MCF 10A (cell line): ENCODE measurements around the gene PCYT2. TPM values are rescaled to one million over a fixed set of nuclear protein-coding genes. Genes with fewer than 3 reads are reported as not detected.

ENCODE experiments used
- BruUV-seq: library from RNA; stranded (reverse); fragments of 400-500 nt; replicated peaks from 2 replicates; lab custom pipeline; 2021; lab: Mats Ljungman, UMichigan
- CTCF ChIA-PET: fragments of 300-600 bp; sonication (Branson Sonifier 250); formaldehyde crosslinking; extraction: SDS; loops from one replicate; lab custom pipeline; 2021; ENCODE audit warnings: antibody characterized with exemption, inconsistent platforms; lab: Yijun Ruan, JAX
- POLR2A ChIA-PET: fragments of 300-600, 350-650 bp; sonication (Branson Sonifier 250); formaldehyde crosslinking; extraction: SDS; loops from one replicate; lab custom pipeline; 2020; ENCODE audit warnings: antibody characterized with exemption, inconsistent platforms; lab: Yijun Ruan, JAX
- DNase-seq: peaks from one replicate; pipeline ENCODE4 v3.0.0-alpha.2; 2018; ENCODE audit not compliant: unreplicated experiment
- H3K27ac Mint-ChIP-seq: one replicate; pipeline ENCODE4 v1.8.0; 2022; ENCODE audit warnings: mild to moderate bottlenecking, low read depth, mixed read lengths; ENCODE audit not compliant: unreplicated experiment
- H3K27me3 Mint-ChIP-seq: one replicate; pipeline ENCODE4 v1.8.0; 2022; ENCODE audit warnings: mixed read lengths; ENCODE audit not compliant: insufficient read depth, unreplicated experiment
- H3K36me3 Mint-ChIP-seq: one replicate; pipeline ENCODE4 v1.8.0; 2022; ENCODE audit warnings: mild to moderate bottlenecking, moderate library complexity, mixed read lengths; ENCODE audit not compliant: insufficient read depth, unreplicated experiment
- H3K4me1 Mint-ChIP-seq: one replicate; pipeline ENCODE4 v1.8.0; 2022; ENCODE audit warnings: mixed read lengths; ENCODE audit not compliant: insufficient read depth, unreplicated experiment
- H3K4me3 Mint-ChIP-seq: one replicate; pipeline ENCODE4 v1.8.0; 2022; ENCODE audit warnings: mild to moderate bottlenecking, moderate library complexity, mixed read lengths; ENCODE audit not compliant: unreplicated experiment
- H3K9me3 Mint-ChIP-seq: one replicate; pipeline ENCODE4 v1.8.0; 2022; ENCODE audit warnings: mixed read lengths; ENCODE audit not compliant: unreplicated experiment
- intact Hi-C: fragments of 100-400 bp; cut with micrococcal nuclease; formaldehyde crosslinking; loops from 2 replicates; pipeline ENCODE4 v1.14.1; 2022
- total RNA-seq: library from RNA; stranded (reverse); gene quantifications from 2 replicates; pipeline ENCODE4 v1.2.3, GENCODE V29; 2022
- TF ChIP-seq, protein P1 (sequence below): fragments of 200-600 bp; IDR thresholded peaks from one replicate; pipeline ENCODE4 v1.8.0; 2022; ENCODE audit warnings: antibody characterized with exemption, mild to moderate bottlenecking; ENCODE audit not compliant: unreplicated experiment

PCYT2 gene
- total RNA-seq, 1 experiment from 2014 or later = 26.8 TPM

DNA sequence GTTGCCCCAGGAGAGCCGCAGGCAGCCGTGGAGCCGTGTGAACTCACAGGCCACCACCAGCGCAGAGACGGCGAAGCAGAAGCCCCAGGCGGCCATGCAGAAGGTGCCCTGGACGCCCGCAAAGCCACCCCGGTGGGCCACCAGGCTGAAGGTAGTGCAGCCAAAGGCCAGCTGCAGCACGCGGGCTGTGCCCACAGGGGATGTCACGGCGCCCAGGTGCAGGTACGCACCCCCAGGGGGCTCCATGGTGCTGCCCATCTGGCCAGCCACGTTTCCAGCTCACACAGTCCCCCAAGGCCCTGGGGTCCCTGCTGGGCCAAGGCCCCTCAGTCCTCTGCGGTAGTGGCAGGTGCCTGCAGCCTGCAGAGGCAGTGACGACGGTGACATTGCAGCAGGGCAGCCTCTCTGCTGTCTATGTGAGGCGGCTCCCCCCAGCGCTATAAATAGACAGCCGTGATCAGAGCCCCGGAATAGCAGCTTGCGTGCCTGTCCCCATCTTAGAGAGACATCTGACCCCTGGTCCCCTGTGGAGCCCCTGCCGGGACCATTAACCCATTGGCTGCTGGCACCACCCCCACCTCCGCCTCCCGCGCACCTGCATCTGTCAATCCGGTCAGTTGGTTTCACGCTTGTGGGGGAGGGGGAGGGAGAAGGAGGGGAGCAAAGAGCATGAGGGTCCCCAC lies 30.4 kb upstream of the PCYT2 start:
- Mint-ChIP-seq H3K27ac (no peak overlapping the region), H3K27me3 (no peaks in the 10 kb centered on the region), H3K4me3 (no peak overlapping the region), H3K4me1 (no peaks in the 10 kb centered on the region), H3K36me3 (no peaks in the 10 kb centered on the region), H3K9me3 (no peaks in the 10 kb centered on the region)
- ChIA-PET CTCF (no interaction called here), POLR2A (interaction anchor here (0.7 kb wide), 2 partner anchors 219 to 222 kb away, joined by 3 read pairs; no protein-coding TSS in a partner anchor)
- no TSS peak for BruUV-seq
- TF ChIP-seq, protein P1, sequence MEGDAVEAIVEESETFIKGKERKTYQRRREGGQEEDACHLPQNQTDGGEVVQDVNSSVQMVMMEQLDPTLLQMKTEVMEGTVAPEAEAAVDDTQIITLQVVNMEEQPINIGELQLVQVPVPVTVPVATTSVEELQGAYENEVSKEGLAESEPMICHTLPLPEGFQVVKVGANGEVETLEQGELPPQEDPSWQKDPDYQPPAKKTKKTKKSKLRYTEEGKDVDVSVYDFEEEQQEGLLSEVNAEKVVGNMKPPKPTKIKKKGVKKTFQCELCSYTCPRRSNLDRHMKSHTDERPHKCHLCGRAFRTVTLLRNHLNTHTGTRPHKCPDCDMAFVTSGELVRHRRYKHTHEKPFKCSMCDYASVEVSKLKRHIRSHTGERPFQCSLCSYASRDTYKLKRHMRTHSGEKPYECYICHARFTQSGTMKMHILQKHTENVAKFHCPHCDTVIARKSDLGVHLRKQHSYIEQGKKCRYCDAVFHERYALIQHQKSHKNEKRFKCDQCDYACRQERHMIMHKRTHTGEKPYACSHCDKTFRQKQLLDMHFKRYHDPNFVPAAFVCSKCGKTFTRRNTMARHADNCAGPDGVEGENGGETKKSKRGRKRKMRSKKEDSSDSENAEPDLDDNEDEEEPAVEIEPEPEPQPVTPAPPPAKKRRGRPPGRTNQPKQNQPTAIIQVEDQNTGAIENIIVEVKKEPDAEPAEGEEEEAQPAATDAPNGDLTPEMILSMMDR = no peak
- no peak for DNase-seq
- intact Hi-C loops = no loop called here

DNA sequence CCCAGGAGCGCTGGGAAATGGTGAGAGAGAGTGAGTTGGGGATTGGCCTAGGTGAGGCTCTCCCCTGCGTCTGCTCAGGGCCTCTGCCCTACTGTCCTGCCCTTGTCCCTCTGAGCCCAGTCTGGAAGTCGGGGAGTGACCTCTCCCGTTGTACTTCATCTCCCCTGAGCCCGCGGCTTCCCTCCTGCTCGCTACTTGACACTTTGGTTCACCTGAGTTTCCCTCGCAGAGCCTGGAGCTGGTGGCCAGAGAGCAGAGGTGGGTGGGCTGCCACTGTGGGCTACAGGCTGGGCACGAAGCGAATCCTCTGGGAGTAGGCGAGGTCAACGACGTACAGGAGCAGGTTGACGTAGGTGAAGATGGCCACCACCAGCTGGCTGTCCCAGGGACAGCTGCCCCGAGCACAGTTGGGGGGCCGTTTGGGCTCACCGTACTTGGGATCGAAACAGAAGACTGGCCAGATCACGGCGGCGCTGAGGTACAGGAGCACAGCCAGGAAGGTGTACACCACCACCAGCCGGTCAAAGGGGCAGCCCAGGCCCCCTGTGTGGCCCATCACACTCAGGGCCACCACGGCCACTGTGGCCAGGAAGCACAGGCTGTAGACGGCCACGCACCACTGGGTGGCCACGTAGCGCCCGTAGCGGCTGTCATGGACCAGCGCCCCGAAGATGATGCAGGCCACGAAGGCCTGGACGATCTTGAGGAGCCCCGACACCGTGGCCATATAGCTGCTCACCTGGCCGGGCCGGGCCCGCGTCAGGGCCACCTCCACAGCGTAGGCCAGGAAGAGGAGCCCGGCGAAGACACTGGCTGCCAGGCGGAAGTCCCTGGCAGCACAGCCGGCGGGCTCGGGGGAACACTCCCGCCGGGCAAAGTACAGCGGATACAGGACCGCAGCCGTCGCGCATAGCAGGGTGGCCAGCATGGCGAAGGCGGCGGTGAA lies 29.6 kb upstream of the PCYT2 start:
- Mint-ChIP-seq H3K27me3 (no peaks in the 10 kb centered on the region), H3K4me3 (no peak overlapping the region), H3K27ac (no peak overlapping the region), H3K9me3 (no peaks in the 10 kb centered on the region), H3K36me3 (no peaks in the 10 kb centered on the region), H3K4me1 (peaks cover 4% of the 10 kb centered on the region)
- no peak for DNase-seq
- ChIA-PET POLR2A (interaction anchor here (0.7 kb wide), 1 partner anchor 218 kb away, joined by 3 read pairs; no protein-coding TSS in a partner anchor), CTCF (no interaction called here)
- intact Hi-C loops = no loop called here
- no TSS peak for BruUV-seq
- TF ChIP-seq, protein P1 = no peak

DNA sequence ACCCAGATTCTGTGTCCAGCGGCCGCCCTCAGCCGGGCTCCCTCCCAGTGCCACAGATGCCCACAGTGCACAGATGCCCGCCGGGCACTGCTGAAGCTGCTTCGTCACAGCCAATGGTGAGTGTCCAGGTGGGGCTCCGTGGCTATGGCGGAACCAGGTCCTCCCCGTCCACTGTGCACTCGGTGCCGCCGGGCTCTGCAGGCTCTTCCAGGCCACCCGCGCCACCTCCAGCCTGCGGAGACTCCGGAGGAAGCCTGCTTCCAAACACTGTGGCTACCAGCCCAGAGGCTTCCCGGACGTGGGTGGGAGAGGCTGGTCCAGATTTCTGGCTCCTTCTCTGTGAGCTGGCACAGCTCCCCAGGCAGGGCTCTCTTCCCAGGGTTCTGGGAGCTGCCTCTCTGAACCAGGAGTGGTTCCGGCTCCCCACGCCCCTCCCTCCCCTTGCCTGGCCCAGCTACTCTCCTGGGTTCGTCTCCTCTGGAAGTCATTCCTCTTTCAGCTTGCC lies 28.7 kb upstream of the PCYT2 start:
- Mint-ChIP-seq H3K27me3 (no peaks in the 10 kb centered on the region), H3K27ac (no peak overlapping the region), H3K4me3 (no peak overlapping the region), H3K36me3 (no peaks in the 10 kb centered on the region), H3K4me1 (peaks cover 7% of the 10 kb centered on the region), H3K9me3 (no peaks in the 10 kb centered on the region)
- TF ChIP-seq, protein P1 = no peak
- POLR2A ChIA-PET = interaction anchor here (0.7 kb wide), 1 partner anchor 8 kb away, joined by 3 read pairs; no protein-coding TSS in a partner anchor
- CTCF ChIA-PET = interaction anchor here (0.5 kb wide), 1 partner anchor 19 kb away, joined by 4 read pairs; no protein-coding TSS in a partner anchor
- intact Hi-C loops = no loop called here
- no TSS peak for BruUV-seq
- no peak for DNase-seq

DNA sequence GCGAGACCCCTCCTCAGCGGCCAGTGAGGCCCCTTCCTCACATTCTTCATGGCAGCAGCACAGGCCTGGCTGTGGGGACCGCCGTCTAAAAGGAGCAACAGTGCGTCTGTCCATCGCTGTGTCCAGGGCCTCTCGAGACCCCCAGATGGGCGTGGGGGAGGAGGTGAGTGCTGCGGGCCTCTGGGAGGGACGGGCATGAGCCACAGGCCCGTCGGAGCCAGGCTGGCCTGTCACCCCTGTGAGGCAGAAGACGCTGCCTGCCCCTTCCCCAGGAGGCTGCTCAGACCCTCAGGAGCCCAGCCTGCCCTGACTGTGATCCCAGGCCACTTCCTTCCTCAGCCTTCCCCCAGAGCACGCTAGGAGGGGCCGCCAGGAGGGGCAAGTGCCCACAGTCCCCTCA lies 28.0 kb upstream of the PCYT2 start:
- TF ChIP-seq, protein P1 = no peak
- H3K4me1 Mint-ChIP-seq = peaks cover 7% of the 10 kb centered on the region
- no peak for DNase-seq
- peaks cover 1% of the 10 kb centered on the region for H3K36me3 Mint-ChIP-seq
- ChIA-PET CTCF (no interaction called here), POLR2A (interaction anchor here (0.7 kb wide), 1 partner anchor 9 kb away, joined by 3 read pairs; no protein-coding TSS in a partner anchor)
- intact Hi-C loops = no loop called here
- no TSS peak for BruUV-seq
- no peaks in the 10 kb centered on the region for H3K9me3 Mint-ChIP-seq
- no peaks in the 10 kb centered on the region for H3K27me3 Mint-ChIP-seq
- no peak overlapping the region for H3K4me3 Mint-ChIP-seq
- no peak overlapping the region for H3K27ac Mint-ChIP-seq
